HG03045 (cell line): ENCODE data around the gene ARHGAP30.

Experiments
- ATAC-seq: cut with Tn5 transposase; IDR thresholded peaks from one replicate; pipeline ENCODE4 v1.9.1; 2021; ENCODE audit warnings: mild to moderate bottlenecking, moderate library complexity; ENCODE audit not compliant: unreplicated experiment

ARHGAP30 gene

GRCh38 chr1:161091796-161092507, 22.3 kb upstream of the ARHGAP30 start:
- no peak for ATAC-seq

GRCh38 chr1:161091093-161091492, 21.4 kb upstream of the ARHGAP30 start:
- ATAC-seq, result no peak

GRCh38 chr1:161090617-161091016, 20.9 kb upstream of the ARHGAP30 start:
- no peak for ATAC-seq

GRCh38 chr1:161089938-161090337, 20.2 kb upstream of the ARHGAP30 start:
- ATAC-seq, result no peak

- ATAC-seq, result no peak
Measured at GRCh38 chr1:161089251-161089924, 19.7 kb upstream of the ARHGAP30 start, which contains the start of gene NECTIN4. NECTIN4 (minus strand) TSS chr1:161089558; CDS start chr1:161089296, 262 bp downstream.

- ATAC-seq, result no peak
Measured at GRCh38 chr1:161088587-161089110, 19.0 kb upstream of the ARHGAP30 start.

GRCh38 chr1:161086457-161086856, 16.8 kb upstream of the ARHGAP30 start:
- ATAC-seq, result no peak

GRCh38 chr1:161085165-161085564, 15.5 kb upstream of the ARHGAP30 start:
- ATAC-seq, result no peak

GRCh38 chr1:161084597-161084988, 14.9 kb upstream of the ARHGAP30 start:
- no peak for ATAC-seq

GRCh38 chr1:161083748-161084596, 14.3 kb upstream of the ARHGAP30 start:
- ATAC-seq, result no peak

- no peak for ATAC-seq
Measured at GRCh38 chr1:161082996-161083747, 13.5 kb upstream of the ARHGAP30 start.

GRCh38 chr1:161082483-161082882, 12.8 kb upstream of the ARHGAP30 start:
- no peak for ATAC-seq

- ATAC-seq, result no peak
Measured at GRCh38 chr1:161081519-161081918, 11.8 kb upstream of the ARHGAP30 start.

GRCh38 chr1:161080441-161081405, 11.0 kb upstream of the ARHGAP30 start:
- ATAC-seq, result no peak

- ATAC-seq, result no peak
Measured at GRCh38 chr1:161079436-161080110, 9.9 kb upstream of the ARHGAP30 start.

- no peak for ATAC-seq
Measured at GRCh38 chr1:161077426-161077825, 7.7 kb upstream of the ARHGAP30 start.

- no peak for ATAC-seq
Measured at GRCh38 chr1:161076410-161076809, 6.7 kb upstream of the ARHGAP30 start.

GRCh38 chr1:161074676-161075368, 5.1 kb upstream of the ARHGAP30 start:
- no peak for ATAC-seq
